ENCODE data around the gene ARHGAP45. TPM values are rescaled to one million over a fixed set of nuclear protein-coding genes. Genes with fewer than 3 reads are reported as not detected.
"Not testable (repeated sequence)": the region's sequence is repeated elsewhere in the genome, so short reads cannot be mapped to it uniquely, and the experiment has no call there.

The ARHGAP45 gene
- total and polyA plus RNA-seq, 4 donors = 7.4 to 38.6 (median 18.5) TPM

- WGBS, 2 donors = 80 to 81% methylated on average over 5 of the region's 5 CpGs
- ATAC-seq (ENCODE audit: low FRiP score); H3K4me1 ChIP-seq (ENCODE audit: control insufficient read depth in 1 of 2, insufficient read depth in 2 of 2, low read length in 2 of 2); H3K36me3 ChIP-seq (ENCODE audit: control insufficient read depth in 1 of 2, insufficient read depth in 2 of 2, low read length in 1 of 2); intact Hi-C loops (cut with DNase I); H3K27ac ChIP-seq (ENCODE audit: low read depth in 1 of 2, low read length in 2 of 2); DNase-seq; H3K4me3 ChIP-seq (ENCODE audit: low read length in 2 of 2); H3K27me3 ChIP-seq (ENCODE audit: control insufficient read depth in 1 of 2, insufficient read depth in 2 of 2, low read length in 1 of 2); H3K9me3 ChIP-seq (ENCODE audit: control insufficient read depth, low read length): not testable (repeated sequence)
These were observed 43.1 kb upstream of the ARHGAP45 start for GRCh38 chr19:1023883-1024188.

- intact Hi-C loops (cut with DNase I) = loop anchor here in 1 of 2 donors (5.0 kb wide), 1 partner anchor 77 kb away; the partner anchor contains the start of gene GPX4
- 78 to 80% methylated on average over 6 of the region's 6 CpGs for WGBS, 2 donors
- not testable (repeated sequence) for H3K4me1 ChIP-seq (ENCODE audit: control insufficient read depth in 1 of 2, insufficient read depth in 2 of 2, low read length in 2 of 2); H3K4me3 ChIP-seq (ENCODE audit: low read length in 2 of 2); H3K36me3 ChIP-seq (ENCODE audit: control insufficient read depth in 1 of 2, insufficient read depth in 2 of 2, low read length in 1 of 2); ATAC-seq (ENCODE audit: low FRiP score); H3K27me3 ChIP-seq (ENCODE audit: control insufficient read depth in 1 of 2, insufficient read depth in 2 of 2, low read length in 1 of 2); H3K27ac ChIP-seq (ENCODE audit: low read depth in 1 of 2, low read length in 2 of 2); DNase-seq; H3K9me3 ChIP-seq (ENCODE audit: control insufficient read depth, low read length)
These were observed 41.9 kb upstream of the ARHGAP45 start for GRCh38 chr19:1025080-1025479.

- no peaks in the 10 kb centered on the region for H3K9me3 ChIP-seq (ENCODE audit: control insufficient read depth, low read length)
- H3K4me1 ChIP-seq (ENCODE audit: control insufficient read depth in 1 of 2, insufficient read depth in 2 of 2, low read length in 2 of 2) = no peaks in the 10 kb centered on the region
- peak; percentile 87 for ATAC-seq (ENCODE audit: low FRiP score)
- peak within 1 kb of the TSS; percentile 99 to 100 for H3K27ac ChIP-seq (ENCODE audit: low read depth in 1 of 2, low read length in 2 of 2)
- peak; percentile 89 to 95 for DNase-seq
- peak within 1 kb of the TSS; percentile 98 for H3K4me3 ChIP-seq (ENCODE audit: low read length in 2 of 2)
- H3K27me3 ChIP-seq (ENCODE audit: control insufficient read depth in 1 of 2, insufficient read depth in 2 of 2, low read length in 1 of 2) = no peaks in the 10 kb centered on the region
- WGBS, 2 donors = 5% methylated on average over 53 to 63 of the region's 63 CpGs
- peaks cover 0 to 1% of the 10 kb centered on the region in 2 donors for H3K36me3 ChIP-seq (ENCODE audit: control insufficient read depth in 1 of 2, insufficient read depth in 2 of 2, low read length in 1 of 2)
- intact Hi-C loops (cut with DNase I) = loop anchor here in 1 of 2 donors (5.0 kb wide), 1 partner anchor 76 kb away; the partner anchor contains the start of gene GPX4
These were observed 40.8 kb upstream of the ARHGAP45 start, which contains the start of gene CNN2 for GRCh38 chr19:1025960-1026782. TSS of gene CNN2 (plus strand) at chr19:1026608. CDS start at chr19:1026662, 54 bp downstream.

- Histone ChIP-seq H3K4me1 (ENCODE audit: control insufficient read depth in 1 of 2, insufficient read depth in 2 of 2, low read length in 2 of 2) (no peaks in the 10 kb centered on the region), H3K4me3 (ENCODE audit: low read length in 2 of 2) (peak overlapping the region; percentile 98), H3K27ac (ENCODE audit: low read depth in 1 of 2, low read length in 2 of 2) (peak overlapping the region; percentile 99 to 100), H3K36me3 (ENCODE audit: control insufficient read depth in 1 of 2, insufficient read depth in 2 of 2, low read length in 1 of 2) (peaks cover 0 to 1% of the 10 kb centered on the region in 2 donors), H3K27me3 (ENCODE audit: control insufficient read depth in 1 of 2, insufficient read depth in 2 of 2, low read length in 1 of 2) (no peaks in the 10 kb centered on the region), H3K9me3 (ENCODE audit: control insufficient read depth, low read length) (no peaks in the 10 kb centered on the region)
- intact Hi-C loops (cut with DNase I) = loop anchor here in 1 of 2 donors (5.0 kb wide), 1 partner anchor 75 kb away; the partner anchor contains the start of gene GPX4
- WGBS, 2 donors = 0 to 1% methylated on average over 35 to 36 of the region's 36 CpGs
- peak; percentile 5 for ATAC-seq (ENCODE audit: low FRiP score)
- no peak for DNase-seq
These were observed 40.0 kb upstream of the ARHGAP45 start for GRCh38 chr19:1026783-1027649.

- 1% methylated on average over 15 to 16 of the region's 16 CpGs for WGBS, 2 donors
- ATAC-seq (ENCODE audit: low FRiP score) (peak; percentile 3), DNase-seq (no peak)
- H3K27me3 ChIP-seq (ENCODE audit: control insufficient read depth in 1 of 2, insufficient read depth in 2 of 2, low read length in 1 of 2) = no peaks in the 10 kb centered on the region
- peaks cover 0 to 6% of the 10 kb centered on the region in 2 donors for H3K36me3 ChIP-seq (ENCODE audit: control insufficient read depth in 1 of 2, insufficient read depth in 2 of 2, low read length in 1 of 2)
- peak overlapping the region; percentile 98 for H3K4me3 ChIP-seq (ENCODE audit: low read length in 2 of 2)
- peak overlapping the region; percentile 99 to 100 for H3K27ac ChIP-seq (ENCODE audit: low read depth in 1 of 2, low read length in 2 of 2)
- H3K4me1 ChIP-seq (ENCODE audit: control insufficient read depth in 1 of 2, insufficient read depth in 2 of 2, low read length in 2 of 2) = no peaks in the 10 kb centered on the region
- no peaks in the 10 kb centered on the region for H3K9me3 ChIP-seq (ENCODE audit: control insufficient read depth, low read length)
- intact Hi-C loops (cut with DNase I) = loop anchor here in 1 of 2 donors (5.0 kb wide), 1 partner anchor 75 kb away; the partner anchor contains the start of gene GPX4
These were observed 39.3 kb upstream of the ARHGAP45 start for GRCh38 chr19:1027650-1028061.

- ATAC-seq (ENCODE audit: low FRiP score) = peak; percentile 64
- no peaks in the 10 kb centered on the region for H3K4me1 ChIP-seq (ENCODE audit: control insufficient read depth in 1 of 2, insufficient read depth in 2 of 2, low read length in 2 of 2)
- H3K4me3 ChIP-seq (ENCODE audit: low read length in 2 of 2) = peak overlapping the region; percentile 98
- 1% methylated on average over 53 to 58 of the region's 58 CpGs for WGBS, 2 donors
- no peaks in the 10 kb centered on the region for H3K9me3 ChIP-seq (ENCODE audit: control insufficient read depth, low read length)
- intact Hi-C loops (cut with DNase I) = loop anchor here in 1 of 2 donors (5.0 kb wide), 1 partner anchor 74 kb away; the partner anchor contains the start of gene GPX4
- DNase-seq = peak; percentile 85 to 91
- peak overlapping the region; percentile 93 to 100 for H3K27ac ChIP-seq (ENCODE audit: low read depth in 1 of 2, low read length in 2 of 2)
- H3K36me3 ChIP-seq (ENCODE audit: control insufficient read depth in 1 of 2, insufficient read depth in 2 of 2, low read length in 1 of 2) = peaks cover 0 to 6% of the 10 kb centered on the region in 2 donors
- H3K27me3 ChIP-seq (ENCODE audit: control insufficient read depth in 1 of 2, insufficient read depth in 2 of 2, low read length in 1 of 2) = no peaks in the 10 kb centered on the region
These were observed 38.7 kb upstream of the ARHGAP45 start for GRCh38 chr19:1028062-1028926.

GRCh38 chr19:1032264-1032867, 34.6 kb upstream of the ARHGAP45 start:
- H3K36me3 ChIP-seq (ENCODE audit: control insufficient read depth in 1 of 2, insufficient read depth in 2 of 2, low read length in 1 of 2) = peaks cover 0 to 12% of the 10 kb centered on the region in 2 donors
- 85 to 86% methylated on average over 20 of the region's 20 CpGs for WGBS, 2 donors

More at GRCh38 chr19:1032264-1032867, 34.6 kb upstream of the ARHGAP45 start:
- no peaks in the 10 kb centered on the region for H3K27me3 ChIP-seq (ENCODE audit: control insufficient read depth in 1 of 2, insufficient read depth in 2 of 2, low read length in 1 of 2)
- no peak for ATAC-seq (ENCODE audit: low FRiP score)
- no peak overlapping the region for H3K27ac ChIP-seq (ENCODE audit: low read depth in 1 of 2, low read length in 2 of 2)
- no peak overlapping the region for H3K4me3 ChIP-seq (ENCODE audit: low read length in 2 of 2)
- no peaks in the 10 kb centered on the region for H3K9me3 ChIP-seq (ENCODE audit: control insufficient read depth, low read length)
- intact Hi-C loops (cut with DNase I) = no loop called here
- H3K4me1 ChIP-seq (ENCODE audit: control insufficient read depth in 1 of 2, insufficient read depth in 2 of 2, low read length in 2 of 2) = no peaks in the 10 kb centered on the region
- DNase-seq = no peak

All from aorta (tissue), 5 donors.